Activated CD8-positive, alpha-beta memory T cell treated with anti-CD3 and anti-CD28 coated beads, Interleukin-2, amount 50 U/mL, for 1 hour (primary cell): ENCODE data around the gene HOXA1.

Experiments used
- DNase-seq: peaks from one replicate; pipeline ENCODE4 v3.0.0-alpha.2; 2020; ENCODE audit errors: extremely low read depth

HOXA1 gene

DNA sequence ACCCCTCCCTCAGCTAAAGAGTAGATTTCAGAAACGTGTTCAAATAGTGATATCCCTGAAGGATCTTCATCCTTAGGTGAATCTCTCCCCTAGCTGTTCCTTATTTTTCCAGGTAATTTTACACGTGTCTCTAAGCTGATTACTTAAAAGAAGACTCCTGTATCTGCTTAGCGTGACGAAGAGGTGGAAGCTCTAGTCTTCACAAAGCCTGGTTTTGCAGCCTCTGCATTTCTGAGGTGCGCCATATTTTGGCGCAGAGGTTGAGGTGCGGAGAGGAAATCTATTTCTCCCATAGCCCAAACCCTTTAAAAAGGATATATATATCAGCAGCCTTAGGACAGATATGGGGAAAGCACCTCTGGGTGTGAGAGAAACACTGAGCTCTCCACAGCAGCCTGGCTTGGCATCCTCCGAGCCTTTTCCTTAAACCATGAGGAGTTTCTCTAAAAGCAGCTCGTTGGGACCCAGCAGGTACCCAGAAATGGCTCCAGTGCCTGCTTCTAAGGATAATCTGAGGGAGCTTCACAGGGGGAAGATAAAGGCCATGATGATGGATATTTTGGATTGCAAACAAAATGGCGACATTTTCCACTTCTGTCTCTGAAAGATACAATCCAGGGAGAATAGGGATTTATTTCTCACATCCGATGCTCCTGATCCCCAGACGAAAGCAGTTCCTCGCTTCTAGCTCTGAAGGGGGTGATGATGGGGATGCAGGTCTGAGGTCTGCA lies 9.7 kb upstream of the HOXA1 start:
- DNase-seq = no peak

GRCh38 chr7:27104341-27105058 lies 8.7 kb upstream of the HOXA1 start:
- DNase-seq = no peak

- DNase-seq = no peak
Observed at GRCh38 chr7:27103489-27104226, 7.9 kb upstream of the HOXA1 start.

DNA sequence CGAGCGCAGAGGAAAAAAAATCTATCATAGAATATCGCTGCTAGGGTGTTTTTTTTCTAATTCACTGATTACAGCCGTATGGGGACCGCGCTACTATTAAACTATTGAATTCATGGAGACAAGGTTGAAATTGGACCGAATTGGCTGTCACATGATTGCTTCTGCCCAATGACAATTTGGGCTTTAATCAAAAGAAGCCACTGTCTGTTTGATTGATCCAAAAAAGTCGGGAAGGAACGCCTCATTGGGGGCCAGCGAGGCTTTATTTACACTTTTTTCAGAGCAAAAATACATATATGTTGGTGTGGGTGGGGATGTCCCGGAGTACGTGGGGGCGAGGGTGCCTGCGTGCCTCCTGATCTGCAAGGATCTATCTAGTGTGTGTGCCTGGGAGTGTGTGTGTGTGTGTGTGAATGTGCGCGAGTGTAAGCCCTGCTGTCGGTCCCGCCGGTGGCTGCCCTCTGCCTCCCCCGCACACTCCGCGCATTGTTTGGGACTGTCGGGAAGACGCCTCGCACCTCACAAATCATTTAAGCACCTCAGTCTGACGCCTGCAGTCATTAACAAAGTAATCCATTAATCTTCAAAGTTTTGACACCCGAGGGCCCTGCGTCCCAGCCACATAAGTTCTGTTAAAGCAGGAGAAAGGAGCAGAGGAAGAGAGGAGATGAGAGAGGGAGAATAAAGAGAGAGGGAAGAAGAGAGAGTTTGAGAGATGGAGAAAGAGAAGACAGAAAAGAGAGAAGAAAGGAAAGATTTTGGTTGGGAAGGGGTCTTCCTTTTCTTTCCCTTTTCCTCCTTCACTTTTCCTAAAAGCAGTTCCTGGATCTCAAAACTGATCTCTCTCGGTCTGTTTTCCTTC lies 7.0 kb upstream of the HOXA1 start, which contains the start of gene HOXA2:
TSS of gene HOXA2 (minus strand) at position 103 of the 862 bp plus-strand sequence. CDS start 183 bp downstream, outside the sequence.
- no peak for DNase-seq

- no peak for DNase-seq
Observed at GRCh38 chr7:27101957-27102580, 6.3 kb upstream of the HOXA1 start.

GRCh38 chr7:27101171-27101956 lies 5.6 kb upstream of the HOXA1 start:
- no peak for DNase-seq

- no peak for DNase-seq
Observed at GRCh38 chr7:27100694-27101170, 4.9 kb upstream of the HOXA1 start.

GRCh38 chr7:27099453-27100370 lies 3.9 kb upstream of the HOXA1 start:
- no peak for DNase-seq

- no peak for DNase-seq
Observed at GRCh38 chr7:27098578-27099451, 3.0 kb upstream of the HOXA1 start.

- DNase-seq = no peak
Observed at GRCh38 chr7:27097686-27098577, 2.1 kb upstream of the HOXA1 start.

GRCh38 chr7:27096768-27097514 lies 1.1 kb upstream of the HOXA1 start:
- DNase-seq = no peak

- no peak for DNase-seq
Observed at GRCh38 chr7:27095050-27095896, 527 bp downstream of the HOXA1 start.

- DNase-seq = no peak
Observed at GRCh38 chr7:27094304-27095049, 1.3 kb downstream of the HOXA1 start.

- DNase-seq = no peak
Observed at GRCh38 chr7:27093184-27093895, 2.5 kb downstream of the HOXA1 start.
